Activated CD8-positive, alpha-beta memory T cell treated with anti-CD3 and anti-CD28 coated beads for 24 hours (primary cell): ENCODE data around the gene CLSTN3.
"Not testable (repeated sequence)": the region's sequence is repeated elsewhere in the genome, so short reads cannot be mapped to it uniquely, and the experiment has no call there.

Experiments used
- DNase-seq: peaks from one replicate; pipeline ENCODE4 v3.0.0-alpha.2; 2020

The CLSTN3 gene

GRCh38 chr12:7106082-7106481 is 24.1 kb upstream of the CLSTN3 start:
- DNase-seq, result no peak

DNA sequence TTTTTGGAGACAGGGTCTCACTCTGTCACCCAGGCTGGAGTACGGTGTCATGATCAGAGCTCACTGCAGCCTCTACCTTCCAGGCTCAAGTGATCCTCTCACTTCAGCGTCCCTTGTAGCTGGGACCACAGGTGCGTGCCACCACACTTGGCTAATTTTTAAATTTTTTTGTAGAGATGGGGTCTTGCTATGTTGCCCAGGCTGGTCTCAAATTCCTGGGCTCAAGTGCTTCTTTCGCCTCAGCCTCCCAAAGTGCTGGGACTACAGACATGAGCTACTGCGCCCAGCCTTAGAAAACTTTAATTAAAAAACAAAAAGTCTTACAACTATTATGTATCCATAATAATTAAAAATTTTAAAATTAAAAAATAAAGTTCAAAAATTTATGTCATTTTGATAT is 23.0 kb upstream of the CLSTN3 start:
- DNase-seq, result not testable (repeated sequence)

GRCh38 chr12:7107636-7108002 is 22.6 kb upstream of the CLSTN3 start:
- DNase-seq, result no peak

GRCh38 chr12:7108003-7108795 is 22.0 kb upstream of the CLSTN3 start:
- DNase-seq, result peak; percentile 88

DNA sequence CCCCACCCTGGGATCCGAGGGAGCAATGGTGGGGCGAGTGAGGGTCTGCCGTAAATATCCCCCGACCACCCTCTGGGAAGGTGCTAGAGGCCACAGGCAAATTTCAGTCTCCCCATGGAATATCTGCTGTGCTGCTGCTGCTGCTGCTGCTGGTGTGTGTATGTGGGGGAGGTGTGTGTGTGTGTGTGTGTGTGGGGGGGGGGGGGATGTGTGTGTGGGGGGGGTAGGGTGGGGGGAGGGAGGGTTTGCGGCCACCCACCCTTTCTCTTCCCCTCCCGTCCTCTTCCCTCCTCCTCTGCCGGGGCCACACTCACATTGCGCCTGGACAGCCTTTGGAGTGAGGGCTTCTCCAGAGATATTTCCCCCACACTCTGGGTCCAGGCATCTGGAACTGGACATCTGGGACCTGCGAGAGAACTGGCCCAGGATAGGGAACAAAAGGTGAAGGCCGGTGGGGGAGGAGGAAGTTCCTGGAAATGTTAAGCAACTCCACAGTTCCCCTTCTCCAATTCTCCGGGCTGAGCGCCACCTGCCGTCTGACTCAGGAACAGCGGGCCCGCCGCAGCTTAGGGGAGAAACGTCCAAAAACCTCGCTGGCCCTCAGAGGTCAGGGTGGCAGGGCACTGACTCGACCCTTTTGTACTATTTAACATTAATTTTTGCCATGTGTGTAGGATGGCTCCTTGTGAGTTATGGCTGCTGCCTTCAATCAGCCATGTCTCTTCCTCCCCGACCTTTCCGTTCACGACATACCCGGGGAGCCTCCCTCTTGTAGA is 21.2 kb upstream of the CLSTN3 start, which contains the start of gene C1RL:
TSS of gene C1RL (minus strand) at position 419 of the 776 bp plus-strand sequence. CDS start at position 385, 34 bp downstream.
- DNase-seq, result peak; percentile 96

DNA sequence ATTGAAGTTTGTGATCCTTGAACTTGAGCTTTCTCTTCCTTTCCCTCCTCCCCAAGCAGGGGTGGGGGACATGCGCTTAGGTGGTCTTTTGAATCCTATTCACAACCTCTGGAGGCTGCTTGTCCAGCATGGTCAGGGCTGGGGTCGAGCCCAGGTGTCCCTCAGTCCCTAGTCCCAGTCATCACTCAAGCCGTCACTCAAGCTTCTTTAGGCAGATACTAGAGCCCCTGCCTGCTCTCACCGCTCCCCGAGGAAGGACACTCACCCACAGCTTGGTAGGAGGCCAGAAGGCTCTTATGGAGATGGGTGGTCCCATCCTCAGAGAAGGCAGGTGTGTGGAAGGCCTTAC is 20.6 kb upstream of the CLSTN3 start:
- no peak for DNase-seq

- no peak for DNase-seq
Observed at GRCh38 chr12:7110661-7111060, 19.5 kb upstream of the CLSTN3 start.

DNA sequence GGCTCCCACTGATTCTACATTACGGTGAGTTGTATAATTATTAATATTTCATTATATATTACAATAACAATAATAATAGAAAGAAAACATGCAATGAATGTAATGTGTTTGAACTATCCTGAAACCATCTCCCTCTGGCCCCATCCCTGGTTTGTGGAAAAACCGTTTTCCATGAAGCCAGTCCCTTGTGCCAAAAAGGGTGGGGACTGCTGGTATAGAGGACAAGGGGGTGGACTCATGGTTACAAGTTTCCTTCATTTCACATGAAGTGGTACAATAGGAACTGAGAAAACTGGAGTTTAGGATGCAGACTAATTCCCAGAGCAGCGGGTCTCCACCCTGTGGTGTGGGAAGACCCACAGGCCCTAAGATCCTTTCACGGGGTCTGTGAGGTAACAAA is 18.1 kb upstream of the CLSTN3 start:
- DNase-seq, result no peak

DNA sequence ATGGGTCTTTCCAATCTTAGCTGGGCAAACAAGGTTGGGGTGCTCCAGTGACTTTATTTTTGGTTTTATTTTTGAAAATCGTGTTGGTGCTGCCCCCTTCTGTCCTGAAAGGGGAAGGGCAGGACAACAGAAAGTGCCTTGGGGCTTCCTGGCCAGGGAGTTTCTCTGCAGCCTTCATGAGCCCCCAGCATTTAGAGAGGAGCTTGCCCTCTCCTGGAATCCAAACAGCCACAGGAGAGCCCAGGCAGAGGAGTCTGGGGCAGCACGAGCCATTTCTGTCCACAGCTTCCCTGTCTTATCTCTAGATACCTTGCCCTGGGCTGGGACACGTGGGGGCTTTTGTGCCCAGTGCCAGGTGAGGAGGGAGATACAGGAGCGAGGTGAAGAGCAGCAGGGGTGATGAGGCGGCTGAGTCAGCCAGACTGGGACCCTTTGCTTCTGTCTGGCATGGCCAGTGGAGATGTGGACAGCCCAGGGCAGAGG is 16.7 kb upstream of the CLSTN3 start:
- peak; percentile 71 for DNase-seq

- DNase-seq, result no peak
Observed at GRCh38 chr12:7114008-7114407, 16.2 kb upstream of the CLSTN3 start.

DNA sequence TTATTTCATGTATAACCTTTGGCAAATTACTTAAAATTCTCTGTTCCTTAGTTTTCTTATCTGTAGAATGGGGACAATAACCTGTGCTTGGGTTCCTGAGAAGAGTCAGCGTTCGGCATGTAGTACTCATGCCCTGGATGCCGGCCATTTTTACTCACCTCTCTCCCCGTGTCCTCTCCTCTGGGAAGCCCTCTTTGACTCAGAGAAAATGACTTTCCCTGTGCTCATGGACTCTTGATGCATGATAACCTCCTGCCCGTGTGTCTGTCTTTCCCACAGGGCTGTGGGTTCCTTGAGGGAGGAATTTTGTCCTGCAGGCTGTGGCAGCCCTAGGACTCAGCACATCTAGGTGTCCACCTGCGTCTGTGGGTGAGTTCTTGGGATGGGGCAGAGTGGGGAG is 15.3 kb upstream of the CLSTN3 start:
- DNase-seq, result no peak

DNA sequence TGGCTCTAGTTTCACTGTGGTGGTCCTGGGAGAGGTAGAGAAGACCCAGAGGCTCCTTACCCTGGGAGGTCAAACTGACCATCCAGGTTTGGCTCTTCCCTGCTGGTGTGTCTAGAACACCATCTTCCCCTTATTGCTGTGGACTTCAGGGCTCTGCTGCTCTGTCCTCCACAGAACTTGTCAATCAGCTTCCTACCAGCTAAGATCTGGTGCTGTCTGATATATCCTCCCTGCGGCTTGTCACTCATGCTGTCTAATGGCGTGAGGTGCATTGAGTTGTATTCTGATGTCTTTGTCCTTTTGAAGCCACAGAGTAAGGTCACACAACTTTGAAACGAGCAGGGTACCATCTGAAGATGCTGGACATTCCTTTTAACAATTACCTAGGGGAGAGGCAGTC is 14.0 kb upstream of the CLSTN3 start:
- no peak for DNase-seq

- no peak for DNase-seq
Observed at GRCh38 chr12:7116916-7117315, 13.3 kb upstream of the CLSTN3 start.

DNA sequence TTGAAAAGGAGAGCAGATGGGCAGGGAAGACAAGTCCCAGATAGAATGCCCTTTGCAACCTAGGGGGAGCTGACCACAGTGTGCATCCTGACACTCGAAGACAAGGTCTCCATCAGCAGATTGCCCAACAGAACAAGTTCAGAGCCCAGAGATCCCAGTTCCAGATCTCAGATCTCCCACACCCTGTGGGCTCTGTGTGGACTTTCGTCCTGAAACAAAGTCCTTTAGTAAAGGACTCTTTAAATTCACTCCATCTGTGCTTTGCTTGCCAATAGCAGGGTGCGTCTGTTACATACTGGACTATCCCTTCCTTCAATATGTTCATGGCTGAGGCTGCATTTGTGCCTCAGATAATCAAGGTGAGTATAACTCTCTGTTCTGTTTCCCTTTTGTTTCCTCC is 12.5 kb upstream of the CLSTN3 start:
- no peak for DNase-seq

DNA sequence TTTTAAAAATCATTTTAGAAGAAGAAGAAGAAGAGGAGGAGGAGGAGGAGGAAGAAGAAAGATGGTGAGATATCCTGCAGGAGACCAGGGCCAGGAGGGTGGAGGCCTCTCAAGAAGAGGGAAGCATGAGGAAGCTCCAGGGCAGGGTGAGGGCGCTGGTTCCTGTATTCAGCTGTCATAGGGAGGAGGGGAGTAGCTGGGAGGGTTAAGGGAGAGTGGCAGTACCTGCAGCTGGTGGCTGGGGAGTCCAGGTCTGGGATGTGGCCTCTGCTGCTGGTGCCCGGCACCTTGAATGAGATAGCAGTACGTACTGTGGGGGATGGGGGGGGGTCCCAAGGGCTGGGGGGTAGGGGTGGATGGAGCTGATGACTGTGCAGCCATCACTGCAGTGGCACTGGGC is 11.3 kb upstream of the CLSTN3 start:
- DNase-seq, result no peak

- DNase-seq, result no peak
Observed at GRCh38 chr12:7120166-7120565, 10.0 kb upstream of the CLSTN3 start.

- no peak for DNase-seq
Observed at GRCh38 chr12:7121324-7121723, 8.8 kb upstream of the CLSTN3 start.

GRCh38 chr12:7122811-7123769 is 7.1 kb upstream of the CLSTN3 start:
- no peak for DNase-seq

DNA sequence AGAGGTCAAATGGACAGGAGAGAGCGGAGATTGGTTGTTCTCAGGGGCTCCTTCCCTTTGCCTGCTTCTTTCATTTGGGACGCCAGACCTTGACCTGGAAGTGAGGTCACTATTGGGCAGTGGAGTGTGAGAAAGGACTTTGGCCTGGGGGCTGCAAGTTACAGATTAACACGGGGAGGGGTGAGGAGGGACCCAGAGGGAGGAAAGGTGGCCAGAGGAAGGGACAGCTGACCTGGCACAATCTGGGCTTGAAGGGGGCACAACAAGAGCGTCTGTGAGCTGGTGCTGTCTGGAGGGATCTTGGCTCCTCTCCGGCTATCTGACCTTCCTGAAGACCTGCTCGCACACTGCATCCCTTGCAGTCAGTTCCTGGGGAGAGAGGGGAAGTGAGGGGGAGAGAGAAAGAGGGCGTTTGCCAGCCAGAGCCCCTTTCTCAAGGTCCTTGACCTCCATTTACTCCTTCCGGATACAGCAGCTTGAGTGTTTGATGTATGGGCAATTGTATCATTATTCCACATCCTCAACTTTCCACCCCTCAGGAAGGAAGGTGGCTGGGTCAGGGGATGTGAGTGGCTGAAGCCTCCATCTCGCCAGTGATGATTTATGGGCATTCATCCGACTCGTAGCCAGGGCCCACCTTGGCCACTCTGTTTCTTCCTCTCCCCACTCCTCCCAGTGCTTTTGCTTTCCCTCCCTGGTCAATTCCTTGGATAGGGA is 6.2 kb upstream of the CLSTN3 start:
- no peak for DNase-seq

DNA sequence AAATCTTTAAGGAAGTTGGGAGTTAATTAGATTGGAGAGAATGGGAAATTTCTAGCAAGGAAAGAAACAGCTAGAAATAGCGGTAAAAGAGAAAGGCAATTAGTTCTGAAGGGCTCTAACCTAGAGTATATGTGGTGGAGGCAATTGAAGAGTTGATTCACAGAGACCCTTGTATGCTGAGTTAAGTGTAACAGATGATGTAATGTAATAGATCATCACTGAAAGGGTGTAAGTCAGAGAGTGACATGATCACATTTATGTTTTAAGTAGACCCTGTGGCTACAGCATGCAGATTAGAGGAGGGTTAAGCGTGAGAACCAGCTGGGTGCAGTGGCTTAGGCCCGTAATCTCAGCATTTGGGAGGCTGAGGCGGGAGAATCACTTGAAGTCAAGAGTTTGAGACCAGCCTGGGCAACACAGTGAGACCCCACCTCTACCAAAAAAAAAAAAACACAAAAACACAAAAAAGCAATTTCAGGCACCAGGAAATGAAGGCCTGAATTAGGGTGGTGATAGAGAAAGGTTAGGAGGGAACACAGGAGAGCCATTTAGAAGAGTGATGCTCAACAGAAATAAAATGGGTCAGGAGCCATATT is 4.4 kb upstream of the CLSTN3 start:
- no peak for DNase-seq

- DNase-seq, result no peak
Observed at GRCh38 chr12:7127916-7128626, 2.1 kb upstream of the CLSTN3 start.
